HG02852 (cell line): ENCODE measurements around the gene BRSK2.

Experiments used
- ATAC-seq: cut with Tn5 transposase; IDR thresholded peaks from one replicate; pipeline ENCODE4 v1.9.1; 2021; ENCODE audit warnings: mild to moderate bottlenecking, moderate library complexity; ENCODE audit not compliant: unreplicated experiment

BRSK2 gene

GRCh38 chr11:1373536-1374214 lies 16.1 kb upstream of the BRSK2 start:
- no peak for ATAC-seq

- ATAC-seq, result no peak
These were observed 14.4 kb upstream of the BRSK2 start for GRCh38 chr11:1375161-1375954.

GRCh38 chr11:1375955-1376258 lies 13.8 kb upstream of the BRSK2 start:
- ATAC-seq, result no peak

- no peak for ATAC-seq
These were observed 12.4 kb upstream of the BRSK2 start for GRCh38 chr11:1377231-1377780.

- ATAC-seq, result no peak
These were observed 7.8 kb upstream of the BRSK2 start for GRCh38 chr11:1381793-1382425.

GRCh38 chr11:1382429-1382828 lies 7.3 kb upstream of the BRSK2 start:
- no peak for ATAC-seq

GRCh38 chr11:1382831-1383607 lies 6.7 kb upstream of the BRSK2 start:
- peak; percentile 70 for ATAC-seq

GRCh38 chr11:1384199-1384970 lies 5.3 kb upstream of the BRSK2 start:
- no peak for ATAC-seq

- ATAC-seq, result no peak
These were observed 2.2 kb upstream of the BRSK2 start for GRCh38 chr11:1387521-1387920.

GRCh38 chr11:1387961-1388762 lies 1.6 kb upstream of the BRSK2 start:
- ATAC-seq, result no peak

GRCh38 chr11:1388763-1389102 lies 1.0 kb upstream of the BRSK2 start:
- no peak for ATAC-seq

- ATAC-seq, result peak; percentile 91
These were observed 417 bp upstream of the BRSK2 start for GRCh38 chr11:1389103-1389931.

GRCh38 chr11:1390569-1391164 lies 933 bp downstream of the BRSK2 start:
- ATAC-seq, result no peak

GRCh38 chr11:1391165-1392075 lies 1.7 kb downstream of the BRSK2 start:
- ATAC-seq, result no peak

GRCh38 chr11:1392111-1392510 lies 2.4 kb downstream of the BRSK2 start:
- no peak for ATAC-seq

GRCh38 chr11:1392561-1392960 lies 2.8 kb downstream of the BRSK2 start:
- ATAC-seq, result no peak

- ATAC-seq, result no peak
These were observed 3.4 kb downstream of the BRSK2 start for GRCh38 chr11:1393038-1393710.
